ENCODE results near the gene SUN5.

Gene SUN5

GRCh38 chr20:33015700-33016580, 11.7 kb upstream of the SUN5 start:
- Histone ChIP-seq H3K27me3 (ENCODE audit: control insufficient read depth, insufficient read depth, low read length) (peaks cover 2% of the 10 kb centered on the region), H3K4me3 (ENCODE audit: low read length) (no peak overlapping the region), H3K36me3 (ENCODE audit: control insufficient read depth, insufficient read depth, low read length) (no peaks in the 10 kb centered on the region), H3K27ac (ENCODE audit: low read depth, low read length) (no peak overlapping the region), H3K4me1 (ENCODE audit: control insufficient read depth, insufficient read depth, low read length) (no peaks in the 10 kb centered on the region), H3K9ac (ENCODE audit: low read length) (no peak overlapping the region)

GRCh38 chr20:33015114-33015484, 10.9 kb upstream of the SUN5 start:
- H3K4me1 ChIP-seq (ENCODE audit: control insufficient read depth, insufficient read depth, low read length): no peaks in the 10 kb centered on the region
- H3K27me3 ChIP-seq (ENCODE audit: control insufficient read depth, insufficient read depth, low read length): peaks cover 2% of the 10 kb centered on the region
- no peak overlapping the region for H3K27ac ChIP-seq (ENCODE audit: low read depth, low read length)
- H3K9ac ChIP-seq (ENCODE audit: low read length): no peak overlapping the region
- no peak overlapping the region for H3K4me3 ChIP-seq (ENCODE audit: low read length)
- H3K36me3 ChIP-seq (ENCODE audit: control insufficient read depth, insufficient read depth, low read length): no peaks in the 10 kb centered on the region

- H3K27ac ChIP-seq (ENCODE audit: low read depth, low read length): no peak overlapping the region
- H3K27me3 ChIP-seq (ENCODE audit: control insufficient read depth, insufficient read depth, low read length): peaks cover 2% of the 10 kb centered on the region
- H3K4me3 ChIP-seq (ENCODE audit: low read length): no peak overlapping the region
- H3K9ac ChIP-seq (ENCODE audit: low read length): no peak overlapping the region
- H3K4me1 ChIP-seq (ENCODE audit: control insufficient read depth, insufficient read depth, low read length): no peaks in the 10 kb centered on the region
- no peaks in the 10 kb centered on the region for H3K36me3 ChIP-seq (ENCODE audit: control insufficient read depth, insufficient read depth, low read length)
Measured at GRCh38 chr20:33014336-33015113, 10.3 kb upstream of the SUN5 start.

- H3K4me1 ChIP-seq (ENCODE audit: control insufficient read depth, insufficient read depth, low read length): no peaks in the 10 kb centered on the region
- H3K9ac ChIP-seq (ENCODE audit: low read length): no peak overlapping the region
- no peaks in the 10 kb centered on the region for H3K36me3 ChIP-seq (ENCODE audit: control insufficient read depth, insufficient read depth, low read length)
- no peak overlapping the region for H3K4me3 ChIP-seq (ENCODE audit: low read length)
- peaks cover 2% of the 10 kb centered on the region for H3K27me3 ChIP-seq (ENCODE audit: control insufficient read depth, insufficient read depth, low read length)
- H3K27ac ChIP-seq (ENCODE audit: low read depth, low read length): no peak overlapping the region
Measured at GRCh38 chr20:33013701-33014326, 9.6 kb upstream of the SUN5 start.

- no peaks in the 10 kb centered on the region for H3K36me3 ChIP-seq (ENCODE audit: control insufficient read depth, insufficient read depth, low read length)
- H3K4me1 ChIP-seq (ENCODE audit: control insufficient read depth, insufficient read depth, low read length): no peaks in the 10 kb centered on the region
- no peak overlapping the region for H3K27ac ChIP-seq (ENCODE audit: low read depth, low read length)
- H3K4me3 ChIP-seq (ENCODE audit: low read length): no peak overlapping the region
- H3K27me3 ChIP-seq (ENCODE audit: control insufficient read depth, insufficient read depth, low read length): peaks cover 2% of the 10 kb centered on the region
- H3K9ac ChIP-seq (ENCODE audit: low read length): no peak overlapping the region
Measured at GRCh38 chr20:33012327-33013189, 8.3 kb upstream of the SUN5 start.

GRCh38 chr20:33010674-33011449, 6.6 kb upstream of the SUN5 start:
- Histone ChIP-seq H3K36me3 (ENCODE audit: control insufficient read depth, insufficient read depth, low read length) (no peaks in the 10 kb centered on the region), H3K4me1 (ENCODE audit: control insufficient read depth, insufficient read depth, low read length) (no peaks in the 10 kb centered on the region), H3K4me3 (ENCODE audit: low read length) (no peak overlapping the region), H3K27me3 (ENCODE audit: control insufficient read depth, insufficient read depth, low read length) (no peaks in the 10 kb centered on the region), H3K27ac (ENCODE audit: low read depth, low read length) (no peak overlapping the region), H3K9ac (ENCODE audit: low read length) (no peak overlapping the region)

- H3K4me1 ChIP-seq (ENCODE audit: control insufficient read depth, insufficient read depth, low read length): no peaks in the 10 kb centered on the region
- H3K9ac ChIP-seq (ENCODE audit: low read length): no peak overlapping the region
- H3K27me3 ChIP-seq (ENCODE audit: control insufficient read depth, insufficient read depth, low read length): no peaks in the 10 kb centered on the region
- no peak overlapping the region for H3K4me3 ChIP-seq (ENCODE audit: low read length)
- H3K36me3 ChIP-seq (ENCODE audit: control insufficient read depth, insufficient read depth, low read length): no peaks in the 10 kb centered on the region
- no peak overlapping the region for H3K27ac ChIP-seq (ENCODE audit: low read depth, low read length)
Measured at GRCh38 chr20:33010133-33010504, 5.9 kb upstream of the SUN5 start.

- Histone ChIP-seq H3K4me1 (ENCODE audit: control insufficient read depth, insufficient read depth, low read length) (no peaks in the 10 kb centered on the region), H3K27me3 (ENCODE audit: control insufficient read depth, insufficient read depth, low read length) (no peaks in the 10 kb centered on the region), H3K36me3 (ENCODE audit: control insufficient read depth, insufficient read depth, low read length) (no peaks in the 10 kb centered on the region), H3K27ac (ENCODE audit: low read depth, low read length) (no peak overlapping the region), H3K9ac (ENCODE audit: low read length) (no peak overlapping the region), H3K4me3 (ENCODE audit: low read length) (no peak overlapping the region)
Measured at GRCh38 chr20:33009214-33010132, 5.2 kb upstream of the SUN5 start.

- no peak overlapping the region for H3K4me3 ChIP-seq (ENCODE audit: low read length)
- no peaks in the 10 kb centered on the region for H3K36me3 ChIP-seq (ENCODE audit: control insufficient read depth, insufficient read depth, low read length)
- H3K27ac ChIP-seq (ENCODE audit: low read depth, low read length): no peak overlapping the region
- H3K4me1 ChIP-seq (ENCODE audit: control insufficient read depth, insufficient read depth, low read length): no peaks in the 10 kb centered on the region
- H3K9ac ChIP-seq (ENCODE audit: low read length): no peak overlapping the region
- H3K27me3 ChIP-seq (ENCODE audit: control insufficient read depth, insufficient read depth, low read length): no peaks in the 10 kb centered on the region
Measured at GRCh38 chr20:33008336-33009213, 4.3 kb upstream of the SUN5 start.

Measured in rectal smooth muscle tissue (tissue), 1 donor.